MCF 10A (cell line): Measurements from ENCODE around the gene DUSP15. TPM values are rescaled to one million over a fixed set of nuclear protein-coding genes. Genes with fewer than 3 reads are reported as not detected.

ENCODE experiments used
- BruUV-seq: library from RNA; stranded (reverse); fragments of 400-500 nt; replicated peaks from 2 replicates; lab custom pipeline; 2021; lab: Mats Ljungman, UMichigan
- CTCF ChIA-PET: fragments of 300-600 bp; sonication (Branson Sonifier 250); formaldehyde crosslinking; extraction: SDS; loops from one replicate; lab custom pipeline; 2021; ENCODE audit warnings: antibody characterized with exemption, inconsistent platforms; lab: Yijun Ruan, JAX
- POLR2A ChIA-PET: fragments of 300-600, 350-650 bp; sonication (Branson Sonifier 250); formaldehyde crosslinking; extraction: SDS; loops from one replicate; lab custom pipeline; 2020; ENCODE audit warnings: antibody characterized with exemption, inconsistent platforms; lab: Yijun Ruan, JAX
- DNase-seq: peaks from one replicate; pipeline ENCODE4 v3.0.0-alpha.2; 2018; ENCODE audit not compliant: unreplicated experiment
- H3K27ac Mint-ChIP-seq: one replicate; pipeline ENCODE4 v1.8.0; 2022; ENCODE audit warnings: mild to moderate bottlenecking, low read depth, mixed read lengths; ENCODE audit not compliant: unreplicated experiment
- H3K27me3 Mint-ChIP-seq: one replicate; pipeline ENCODE4 v1.8.0; 2022; ENCODE audit warnings: mixed read lengths; ENCODE audit not compliant: insufficient read depth, unreplicated experiment
- H3K36me3 Mint-ChIP-seq: one replicate; pipeline ENCODE4 v1.8.0; 2022; ENCODE audit warnings: mild to moderate bottlenecking, moderate library complexity, mixed read lengths; ENCODE audit not compliant: insufficient read depth, unreplicated experiment
- H3K4me1 Mint-ChIP-seq: one replicate; pipeline ENCODE4 v1.8.0; 2022; ENCODE audit warnings: mixed read lengths; ENCODE audit not compliant: insufficient read depth, unreplicated experiment
- H3K4me3 Mint-ChIP-seq: one replicate; pipeline ENCODE4 v1.8.0; 2022; ENCODE audit warnings: mild to moderate bottlenecking, moderate library complexity, mixed read lengths; ENCODE audit not compliant: unreplicated experiment
- H3K9me3 Mint-ChIP-seq: one replicate; pipeline ENCODE4 v1.8.0; 2022; ENCODE audit warnings: mixed read lengths; ENCODE audit not compliant: unreplicated experiment
- intact Hi-C: fragments of 100-400 bp; cut with micrococcal nuclease; formaldehyde crosslinking; loops from 2 replicates; pipeline ENCODE4 v1.14.1; 2022
- total RNA-seq: library from RNA; stranded (reverse); gene quantifications from 2 replicates; pipeline ENCODE4 v1.2.3, GENCODE V29; 2022
- TF ChIP-seq, protein P1 (sequence below): fragments of 200-600 bp; IDR thresholded peaks from one replicate; pipeline ENCODE4 v1.8.0; 2022; ENCODE audit warnings: antibody characterized with exemption, mild to moderate bottlenecking; ENCODE audit not compliant: unreplicated experiment

The DUSP15 gene
- total RNA-seq, 1 experiment from 2014 or later, result not detected

DNA sequence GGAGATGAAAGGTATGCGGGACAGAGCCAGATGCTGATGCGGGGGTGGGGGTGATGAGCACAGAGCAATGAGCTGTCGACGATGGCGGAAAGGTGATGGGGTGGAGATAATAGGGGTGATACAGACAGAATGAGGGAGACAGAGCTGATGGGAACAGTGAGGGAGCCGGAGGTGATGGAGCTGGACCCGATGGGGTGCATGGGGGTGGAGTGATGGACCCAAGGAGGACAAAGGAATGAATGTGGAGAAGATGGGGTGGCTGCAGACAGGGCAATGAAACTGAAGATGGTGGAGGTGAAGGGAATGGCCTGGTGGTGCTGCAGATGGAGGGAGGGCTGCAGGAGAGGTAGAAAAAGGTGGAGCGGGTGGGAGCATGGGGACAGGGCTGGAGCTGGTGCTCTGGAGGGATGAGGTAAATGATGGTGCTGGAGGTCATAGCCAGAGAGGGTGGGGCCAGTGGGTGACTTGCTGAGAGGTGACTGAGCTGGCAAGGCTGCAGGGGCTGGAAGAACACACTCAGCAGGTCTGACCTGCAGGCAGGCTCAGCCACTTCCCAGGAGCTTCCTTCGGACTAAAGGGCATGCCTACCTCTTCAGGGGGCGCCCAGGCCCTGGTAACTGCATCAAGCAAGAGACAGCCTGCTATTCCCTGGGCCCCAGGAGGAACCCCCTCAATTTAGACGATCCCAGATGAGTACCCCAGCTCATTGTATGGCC is 18.9 kb downstream of the DUSP15 start:
- H3K4me3 Mint-ChIP-seq, result no peak overlapping the region
- H3K27me3 Mint-ChIP-seq, result peaks cover 33% of the 10 kb centered on the region
- no peak overlapping the region for H3K27ac Mint-ChIP-seq
- H3K4me1 Mint-ChIP-seq, result no peaks in the 10 kb centered on the region
- intact Hi-C loops, result no loop called here
- BruUV-seq, result no TSS peak
- H3K9me3 Mint-ChIP-seq, result no peaks in the 10 kb centered on the region
- POLR2A ChIA-PET, result interaction anchor here (0.7 kb wide), 1 partner anchor 236 kb away, joined by 6 read pairs; no protein-coding TSS in a partner anchor
- TF ChIP-seq, protein P1, sequence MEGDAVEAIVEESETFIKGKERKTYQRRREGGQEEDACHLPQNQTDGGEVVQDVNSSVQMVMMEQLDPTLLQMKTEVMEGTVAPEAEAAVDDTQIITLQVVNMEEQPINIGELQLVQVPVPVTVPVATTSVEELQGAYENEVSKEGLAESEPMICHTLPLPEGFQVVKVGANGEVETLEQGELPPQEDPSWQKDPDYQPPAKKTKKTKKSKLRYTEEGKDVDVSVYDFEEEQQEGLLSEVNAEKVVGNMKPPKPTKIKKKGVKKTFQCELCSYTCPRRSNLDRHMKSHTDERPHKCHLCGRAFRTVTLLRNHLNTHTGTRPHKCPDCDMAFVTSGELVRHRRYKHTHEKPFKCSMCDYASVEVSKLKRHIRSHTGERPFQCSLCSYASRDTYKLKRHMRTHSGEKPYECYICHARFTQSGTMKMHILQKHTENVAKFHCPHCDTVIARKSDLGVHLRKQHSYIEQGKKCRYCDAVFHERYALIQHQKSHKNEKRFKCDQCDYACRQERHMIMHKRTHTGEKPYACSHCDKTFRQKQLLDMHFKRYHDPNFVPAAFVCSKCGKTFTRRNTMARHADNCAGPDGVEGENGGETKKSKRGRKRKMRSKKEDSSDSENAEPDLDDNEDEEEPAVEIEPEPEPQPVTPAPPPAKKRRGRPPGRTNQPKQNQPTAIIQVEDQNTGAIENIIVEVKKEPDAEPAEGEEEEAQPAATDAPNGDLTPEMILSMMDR, result no peak
- H3K36me3 Mint-ChIP-seq, result no peaks in the 10 kb centered on the region
- no peak for DNase-seq
- CTCF ChIA-PET, result interaction anchor here (0.5 to 12.8 kb wide), 48 partner anchors 9 to 879 kb away, joined by 3 to 200 read pairs (median 6); partner anchors contain the start of genes DUSP15, MYLK2, PDRG1 and TTLL9

DNA sequence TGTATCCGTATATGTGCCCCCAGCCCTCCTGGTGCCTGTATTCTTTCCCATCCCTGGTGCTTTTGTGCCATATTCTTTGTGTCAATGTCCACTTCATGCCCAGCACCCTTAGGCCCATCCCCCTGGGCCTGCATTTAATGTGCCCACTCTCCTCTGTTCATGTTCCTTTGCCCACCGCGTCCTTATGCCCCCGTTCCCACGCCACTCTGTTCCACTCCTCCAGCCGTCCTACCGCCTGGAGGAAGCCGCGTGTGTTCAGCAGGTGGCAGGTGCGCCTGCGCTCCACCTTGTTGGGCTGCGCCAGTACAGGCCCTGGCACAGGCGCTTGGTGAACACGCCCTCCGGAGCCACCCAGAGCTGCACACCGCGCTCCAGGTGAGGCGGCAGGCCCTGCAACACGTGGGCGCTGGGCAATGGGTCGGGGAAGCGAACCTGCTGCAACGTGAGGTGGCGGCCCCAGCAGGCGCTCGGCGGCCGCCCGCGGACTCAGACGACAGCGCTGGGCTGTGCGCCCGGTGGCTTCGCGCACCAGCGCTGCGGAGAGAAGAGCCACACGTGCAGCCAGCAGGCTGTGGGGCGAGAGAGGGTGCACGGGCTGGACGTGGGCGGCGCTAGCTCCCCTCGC is 20.9 kb downstream of the DUSP15 start:
- Mint-ChIP-seq H3K27ac (no peak overlapping the region), H3K27me3 (peaks cover 33% of the 10 kb centered on the region), H3K4me1 (no peaks in the 10 kb centered on the region), H3K36me3 (no peaks in the 10 kb centered on the region), H3K4me3 (no peak overlapping the region), H3K9me3 (no peaks in the 10 kb centered on the region)
- TF ChIP-seq, protein P1, result no peak
- no peak for DNase-seq
- POLR2A ChIA-PET, result interaction anchor here (0.7 kb wide), 1 partner anchor 183 kb away, joined by 3 read pairs; no protein-coding TSS in a partner anchor
- CTCF ChIA-PET, result interaction anchor here (1.0 to 12.8 kb wide), 12 partner anchors 13 to 799 kb away, joined by 3 to 200 read pairs (median 16); partner anchors contain the start of gene PDRG1
- no TSS peak for BruUV-seq
- intact Hi-C loops, result no loop called here

DNA sequence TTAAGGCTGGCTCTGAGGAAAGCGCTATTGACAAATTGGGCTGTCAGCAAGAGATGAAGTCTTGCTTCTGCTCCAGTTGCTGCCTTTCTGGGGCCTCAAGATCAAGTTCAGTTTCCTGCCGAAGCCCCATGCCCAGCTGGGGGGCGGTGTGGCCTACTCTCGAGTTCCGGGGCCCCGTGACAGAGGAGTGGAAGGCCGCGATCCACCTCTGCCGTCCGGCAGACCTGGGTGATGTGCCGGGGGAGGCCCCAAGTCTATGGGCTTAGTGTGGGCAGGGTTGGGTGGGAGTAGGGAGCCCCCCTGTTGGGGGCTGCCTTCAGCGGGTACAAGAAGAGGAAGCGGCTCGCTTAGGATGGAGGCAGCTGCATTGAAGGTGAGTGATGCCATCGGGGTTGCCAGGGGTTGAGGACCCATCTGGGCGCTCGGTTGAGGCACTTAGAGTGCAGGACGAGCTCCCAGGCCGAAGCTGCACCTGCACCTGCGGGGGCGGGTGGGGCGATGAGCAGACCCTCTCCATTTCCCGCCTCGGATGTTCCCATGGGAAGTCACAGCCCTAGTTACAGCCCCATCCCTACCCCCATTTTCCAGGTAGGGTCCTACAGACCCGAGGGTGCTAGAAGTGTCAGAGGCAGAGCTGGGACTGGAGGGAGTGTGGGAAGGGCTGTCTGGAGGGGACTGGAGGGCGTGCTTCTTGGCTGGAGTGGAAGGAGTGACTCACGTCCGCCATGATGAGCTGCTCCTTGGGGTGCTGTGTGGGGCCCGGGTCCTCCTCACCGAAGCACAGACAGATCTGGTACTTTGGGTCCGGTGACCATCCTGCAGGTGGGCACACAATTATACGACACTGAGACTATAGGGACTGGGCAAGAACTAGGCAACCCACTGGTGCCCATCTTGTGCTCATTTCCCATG is 22.0 kb downstream of the DUSP15 start:
- Mint-ChIP-seq H3K36me3 (no peaks in the 10 kb centered on the region), H3K9me3 (no peaks in the 10 kb centered on the region), H3K27me3 (peaks cover 33% of the 10 kb centered on the region), H3K27ac (no peak overlapping the region), H3K4me1 (no peaks in the 10 kb centered on the region), H3K4me3 (no peak overlapping the region)
- POLR2A ChIA-PET, result interaction anchor here (0.7 to 2.0 kb wide), 2 partner anchors 61 to 104 kb away, joined by 3 to 4 read pairs; partner anchors contain the start of gene PDRG1
- intact Hi-C loops, result no loop called here
- BruUV-seq, result no TSS peak
- CTCF ChIA-PET, result interaction anchor here (0.6 to 12.8 kb wide), 18 partner anchors 8 to 549 kb away, joined by 3 to 200 read pairs (median 6); partner anchors contain the start of gene PDRG1
- TF ChIP-seq, protein P1, result no peak
- DNase-seq, result no peak
